WTC11 (cell line): ENCODE results near the gene AKT1. TPM values are rescaled to one million over a fixed set of nuclear protein-coding genes. Genes with fewer than 3 reads are reported as not detected.

Experiments used
- ATAC-seq: fragments of 200-7000 bp; cut with Tn5 transposase; 2 replicates; pipeline ENCODE4 v1.10.0; 2021; ENCODE audit warnings: mild to moderate bottlenecking, moderate library complexity
- CTCF ChIA-PET: fragments of 300-600 bp; sonication (Branson Sonifier 250); formaldehyde crosslinking; loops from one replicate; lab custom pipeline; 2021; ENCODE audit warnings: antibody characterized with exemption; lab: Charles Lee
- POLR2A ChIA-PET: fragments of 350-600 bp; sonication (Branson Sonifier 250); formaldehyde crosslinking; loops from one replicate; lab custom pipeline; 2021; ENCODE audit warnings: antibody characterized with exemption; lab: Charles Lee
- DNase-seq: peaks from one replicate; pipeline ENCODE4 v3.0.0; 2021; ENCODE audit warnings: low spot score
- H3K27ac Mint-ChIP-seq: 2 replicates; pipeline ENCODE4 v1.8.0; 2021; ENCODE audit warnings: mixed read lengths
- H3K27me3 Mint-ChIP-seq: 2 replicates; pipeline ENCODE4 v1.8.0; 2021; ENCODE audit warnings: low read depth, mild to moderate bottlenecking, moderate library complexity, mixed read lengths
- H3K36me3 Mint-ChIP-seq: 2 replicates; pipeline ENCODE4 v1.8.0; 2021; ENCODE audit warnings: mixed read lengths
- H3K4me1 Mint-ChIP-seq: 2 replicates; pipeline ENCODE4 v1.8.0; 2022; ENCODE audit warnings: mixed read lengths
- H3K4me3 Mint-ChIP-seq: 2 replicates; pipeline ENCODE4 v1.8.0; 2021; ENCODE audit warnings: mild to moderate bottlenecking, moderate library complexity, mixed read lengths
- H3K9me3 Mint-ChIP-seq: 2 replicates; pipeline ENCODE4 v1.8.0; 2021; ENCODE audit warnings: mixed read lengths
- ATF3 ChIP-seq: sonication (generic); formaldehyde crosslinking; conservative IDR thresholded peaks from 2 replicates; pipeline ENCODE4 v1.8.1; 2022; ENCODE audit warnings: mild to moderate bottlenecking, missing genetic modification reagents
- CREB1 ChIP-seq: sonication (generic); formaldehyde crosslinking; IDR thresholded peaks from 2 replicates; pipeline ENCODE4 v1.8.0; 2023; ENCODE audit warnings: mild to moderate bottlenecking, missing genetic modification reagents
- ELF4 ChIP-seq: sonication (generic); formaldehyde crosslinking; IDR thresholded peaks from 2 replicates; pipeline ENCODE4 v1.8.1; 2022; ENCODE audit warnings: low read depth, mild to moderate bottlenecking, moderate library complexity, missing genetic modification reagents
- ERG ChIP-seq: fragments of 250-450 bp; sonication (Bioruptor Pico); IDR thresholded peaks from 2 replicates; pipeline ENCODE4 v1.8.0; 2021; ENCODE audit warnings: mild to moderate bottlenecking
- ETV6 ChIP-seq: sonication (generic); formaldehyde crosslinking; IDR thresholded peaks from 2 replicates; pipeline ENCODE4 v1.8.1; 2022; ENCODE audit warnings: mild to moderate bottlenecking, missing genetic modification reagents
- GRHL2 ChIP-seq: fragments of 250-450 bp; sonication (Bioruptor Pico); IDR thresholded peaks from 2 replicates; pipeline ENCODE4 v1.8.0; 2022; ENCODE audit warnings: mild to moderate bottlenecking, moderate library complexity; ENCODE audit not compliant: insufficient replicate concordance, severe bottlenecking
- IRF1 ChIP-seq: sonication (generic); formaldehyde crosslinking; IDR thresholded peaks from 2 replicates; pipeline ENCODE4 v1.8.0; 2023; ENCODE audit warnings: missing genetic modification reagents
- NR2C2 ChIP-seq: sonication (generic); formaldehyde crosslinking; IDR thresholded peaks from 2 replicates; pipeline ENCODE4 v1.8.0; 2022; ENCODE audit warnings: mild to moderate bottlenecking, missing genetic modification reagents
- RELA ChIP-seq: sonication (generic); formaldehyde crosslinking; IDR thresholded peaks from 2 replicates; pipeline ENCODE4 v1.8.1; 2022; ENCODE audit warnings: missing genetic modification reagents, mild to moderate bottlenecking, borderline replicate concordance
- SMAD4 ChIP-seq: sonication (generic); formaldehyde crosslinking; IDR thresholded peaks from 2 replicates; pipeline ENCODE4 v1.8.0; 2022; ENCODE audit warnings: mild to moderate bottlenecking, missing genetic modification reagents
- ZNF138 ChIP-seq: sonication (generic); formaldehyde crosslinking; conservative IDR thresholded peaks from 2 replicates; pipeline ENCODE4 v1.8.1; 2022; ENCODE audit warnings: mild to moderate bottlenecking, moderate library complexity, missing genetic modification reagents
- ZNF232 ChIP-seq: sonication (generic); formaldehyde crosslinking; IDR thresholded peaks from 2 replicates; pipeline ENCODE4 v1.8.0; 2022; ENCODE audit warnings: mild to moderate bottlenecking, missing genetic modification reagents
- ZNF425 ChIP-seq: fragments of 250-450 bp; sonication (Bioruptor Pico); conservative IDR thresholded peaks from 2 replicates; pipeline ENCODE4 v1.9.0; 2021; ENCODE audit warnings: mild to moderate bottlenecking
- ZNF671 ChIP-seq: fragments of 250-450 bp; sonication (Bioruptor Pico); IDR thresholded peaks from 2 replicates; pipeline ENCODE4 v1.8.0; 2021; ENCODE audit warnings: mild to moderate bottlenecking
- total RNA-seq: library from RNA; stranded (reverse); gene quantifications from 3 replicates; pipeline ENCODE4 v1.2.3, GENCODE V29; 2021
- TF ChIP-seq, protein P1 (sequence below): fragments of 250-450 bp; sonication (Bioruptor Pico); IDR thresholded peaks from 2 replicates; pipeline ENCODE4 v1.9.0; 2021; ENCODE audit warnings: mild to moderate bottlenecking
- TF ChIP-seq, protein P2 (sequence below): sonication (generic); formaldehyde crosslinking; IDR thresholded peaks from 2 replicates; pipeline ENCODE4 v1.8.1; 2023; ENCODE audit warnings: mild to moderate bottlenecking, missing genetic modification reagents, moderate library complexity
- TF ChIP-seq, protein P3 (sequence below): fragments of 250-450 bp; sonication (Bioruptor Pico); IDR thresholded peaks from 2 replicates; pipeline ENCODE4 v1.9.0; 2021; ENCODE audit warnings: moderate library complexity, mild to moderate bottlenecking, inconsistent platforms, borderline replicate concordance
- TF ChIP-seq, protein P4 (sequence below): sonication (generic); formaldehyde crosslinking; IDR thresholded peaks from 2 replicates; pipeline ENCODE4 v1.8.0; 2023; ENCODE audit warnings: missing genetic modification reagents, mild to moderate bottlenecking, borderline replicate concordance

Gene AKT1
- total RNA-seq, 1 experiment from 2014 or later = 121 TPM

DNA sequence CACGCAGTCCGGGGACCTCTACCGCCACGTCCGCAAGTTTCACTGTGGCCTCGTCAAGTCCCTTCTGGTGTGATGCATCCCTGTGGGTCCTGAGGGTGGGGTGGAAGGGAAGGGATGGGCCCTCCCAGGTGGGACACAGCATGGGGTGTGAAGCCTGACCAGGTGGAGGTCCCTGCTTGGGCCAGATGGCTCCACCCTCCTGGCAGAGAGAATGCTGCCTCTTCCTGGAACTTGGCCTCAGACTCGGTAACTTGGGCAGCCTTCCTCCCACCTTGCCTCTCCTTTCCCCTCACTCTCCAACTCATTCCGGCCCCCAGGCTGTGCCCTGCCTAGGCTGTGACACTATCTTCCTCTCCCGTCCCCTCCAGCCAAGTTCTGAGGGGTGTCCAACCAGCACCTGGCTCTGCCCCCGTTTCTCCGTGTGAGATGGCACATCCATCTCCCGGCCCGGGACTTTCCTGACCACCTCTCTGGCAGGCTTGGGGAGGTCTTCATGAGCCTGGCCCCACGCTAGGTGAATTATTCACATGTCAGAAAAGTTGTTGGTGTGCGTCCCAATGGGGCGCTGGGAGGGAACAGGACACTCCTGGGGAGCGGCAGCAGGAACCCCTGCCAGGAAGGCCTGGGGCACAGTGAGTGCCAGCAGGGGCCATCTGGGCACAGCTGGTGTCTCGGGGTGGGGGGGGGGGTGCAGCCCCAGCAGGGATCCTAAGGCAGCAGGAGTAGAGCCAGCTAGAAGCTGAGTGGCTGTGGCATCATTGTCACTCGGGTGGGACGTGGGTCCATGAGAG is 7.0 kb upstream of the AKT1 start (continued):
- TF ChIP-seq, protein P1, sequence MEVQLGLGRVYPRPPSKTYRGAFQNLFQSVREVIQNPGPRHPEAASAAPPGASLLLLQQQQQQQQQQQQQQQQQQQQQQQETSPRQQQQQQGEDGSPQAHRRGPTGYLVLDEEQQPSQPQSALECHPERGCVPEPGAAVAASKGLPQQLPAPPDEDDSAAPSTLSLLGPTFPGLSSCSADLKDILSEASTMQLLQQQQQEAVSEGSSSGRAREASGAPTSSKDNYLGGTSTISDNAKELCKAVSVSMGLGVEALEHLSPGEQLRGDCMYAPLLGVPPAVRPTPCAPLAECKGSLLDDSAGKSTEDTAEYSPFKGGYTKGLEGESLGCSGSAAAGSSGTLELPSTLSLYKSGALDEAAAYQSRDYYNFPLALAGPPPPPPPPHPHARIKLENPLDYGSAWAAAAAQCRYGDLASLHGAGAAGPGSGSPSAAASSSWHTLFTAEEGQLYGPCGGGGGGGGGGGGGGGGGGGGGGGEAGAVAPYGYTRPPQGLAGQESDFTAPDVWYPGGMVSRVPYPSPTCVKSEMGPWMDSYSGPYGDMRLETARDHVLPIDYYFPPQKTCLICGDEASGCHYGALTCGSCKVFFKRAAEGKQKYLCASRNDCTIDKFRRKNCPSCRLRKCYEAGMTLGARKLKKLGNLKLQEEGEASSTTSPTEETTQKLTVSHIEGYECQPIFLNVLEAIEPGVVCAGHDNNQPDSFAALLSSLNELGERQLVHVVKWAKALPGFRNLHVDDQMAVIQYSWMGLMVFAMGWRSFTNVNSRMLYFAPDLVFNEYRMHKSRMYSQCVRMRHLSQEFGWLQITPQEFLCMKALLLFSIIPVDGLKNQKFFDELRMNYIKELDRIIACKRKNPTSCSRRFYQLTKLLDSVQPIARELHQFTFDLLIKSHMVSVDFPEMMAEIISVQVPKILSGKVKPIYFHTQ = no peak
- TF ChIP-seq ELF4 (CRISPR knock-in tag) (no peak), CREB1 (no peak), ATF3 (CRISPR knock-in tag) (no peak), ZNF232 (CRISPR knock-in tag) (no peak)

DNA sequence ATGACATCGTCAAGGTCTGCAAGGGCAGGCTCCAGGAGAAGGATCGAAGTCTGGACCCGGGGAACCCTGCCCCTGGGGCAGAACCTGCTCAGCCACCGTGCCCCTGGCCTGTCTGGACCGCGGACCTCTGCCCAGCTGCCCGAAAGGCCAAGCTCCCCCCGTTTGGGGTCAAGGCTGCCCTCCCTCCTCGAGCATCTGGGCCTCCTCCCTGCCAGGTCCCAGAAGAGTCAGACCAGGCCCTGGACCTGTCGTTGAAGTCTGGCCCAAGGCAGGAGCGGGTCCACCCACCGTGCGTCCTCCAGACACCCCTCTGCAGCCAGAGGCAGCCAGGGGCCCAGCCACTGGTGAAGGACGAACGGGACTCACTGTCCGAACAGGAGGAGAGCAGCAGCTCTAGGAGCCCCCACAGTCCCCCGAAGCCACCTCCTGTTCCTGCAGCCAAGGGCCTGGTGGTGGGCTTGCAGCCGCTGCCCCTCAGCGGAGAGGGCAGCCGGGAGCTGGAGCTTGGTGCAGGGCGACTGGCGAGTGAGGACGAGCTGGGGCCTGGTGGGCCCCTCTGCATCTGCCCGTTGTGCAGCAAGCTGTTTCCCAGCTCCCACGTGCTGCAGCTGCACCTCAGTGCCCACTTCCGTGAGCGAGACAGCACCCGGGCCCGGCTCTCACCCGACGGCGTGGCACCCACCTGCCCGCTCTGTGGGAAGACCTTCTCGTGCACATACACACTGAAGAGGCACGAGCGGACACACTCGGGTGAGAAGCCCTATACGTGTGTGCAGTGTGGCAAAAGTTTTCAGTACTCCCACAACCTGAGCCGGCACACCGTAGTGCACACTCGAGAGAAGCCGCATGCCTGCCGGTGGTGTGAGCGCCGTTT is 6.2 kb upstream of the AKT1 start:
- H3K27ac Mint-ChIP-seq = no peak overlapping the region
- CTCF ChIA-PET = interaction anchor here (0.6 to 3.0 kb wide), 8 partner anchors 19 to 166 kb away, joined by 3 to 18 read pairs (median 5); partner anchors contain the start of gene CEP170B

More for the DNA sequence above, 6.2 kb upstream of the AKT1 start:
- no peaks in the 10 kb centered on the region for H3K36me3 Mint-ChIP-seq
- TF ChIP-seq ERG (CRISPR knock-in tag) (no peak), ETV6 (CRISPR knock-in tag) (no peak), ZNF671 (CRISPR knock-in tag) (no peak), RELA (CRISPR knock-in tag) (no peak), IRF1 (CRISPR knock-in tag) (no peak), ELF4 (CRISPR knock-in tag) (no peak), GRHL2 (CRISPR knock-in tag) (no peak), ZNF425 (CRISPR knock-in tag) (no peak), SMAD4 (peak; percentile 4; the same call in 1 of the 2 replicates), NR2C2 (CRISPR knock-in tag) (no peak), ZNF138 (CRISPR knock-in tag) (no peak)
- TF ChIP-seq, protein P2, sequence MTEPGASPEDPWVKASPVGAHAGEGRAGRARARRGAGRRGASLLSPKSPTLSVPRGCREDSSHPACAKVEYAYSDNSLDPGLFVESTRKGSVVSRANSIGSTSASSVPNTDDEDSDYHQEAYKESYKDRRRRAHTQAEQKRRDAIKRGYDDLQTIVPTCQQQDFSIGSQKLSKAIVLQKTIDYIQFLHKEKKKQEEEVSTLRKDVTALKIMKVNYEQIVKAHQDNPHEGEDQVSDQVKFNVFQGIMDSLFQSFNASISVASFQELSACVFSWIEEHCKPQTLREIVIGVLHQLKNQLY (CRISPR knock-in tag) = no peak
- TF ChIP-seq, protein P3, sequence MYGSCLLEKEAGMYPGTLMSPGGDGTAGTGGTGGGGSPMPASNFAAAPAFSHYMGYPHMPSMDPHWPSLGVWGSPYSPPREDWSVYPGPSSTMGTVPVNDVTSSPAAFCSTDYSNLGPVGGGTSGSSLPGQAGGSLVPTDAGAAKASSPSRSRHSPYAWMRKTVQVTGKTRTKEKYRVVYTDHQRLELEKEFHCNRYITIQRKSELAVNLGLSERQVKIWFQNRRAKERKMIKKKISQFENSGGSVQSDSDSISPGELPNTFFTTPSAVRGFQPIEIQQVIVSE (CRISPR knock-in tag) = no peak
- TF ChIP-seq, protein P4, sequence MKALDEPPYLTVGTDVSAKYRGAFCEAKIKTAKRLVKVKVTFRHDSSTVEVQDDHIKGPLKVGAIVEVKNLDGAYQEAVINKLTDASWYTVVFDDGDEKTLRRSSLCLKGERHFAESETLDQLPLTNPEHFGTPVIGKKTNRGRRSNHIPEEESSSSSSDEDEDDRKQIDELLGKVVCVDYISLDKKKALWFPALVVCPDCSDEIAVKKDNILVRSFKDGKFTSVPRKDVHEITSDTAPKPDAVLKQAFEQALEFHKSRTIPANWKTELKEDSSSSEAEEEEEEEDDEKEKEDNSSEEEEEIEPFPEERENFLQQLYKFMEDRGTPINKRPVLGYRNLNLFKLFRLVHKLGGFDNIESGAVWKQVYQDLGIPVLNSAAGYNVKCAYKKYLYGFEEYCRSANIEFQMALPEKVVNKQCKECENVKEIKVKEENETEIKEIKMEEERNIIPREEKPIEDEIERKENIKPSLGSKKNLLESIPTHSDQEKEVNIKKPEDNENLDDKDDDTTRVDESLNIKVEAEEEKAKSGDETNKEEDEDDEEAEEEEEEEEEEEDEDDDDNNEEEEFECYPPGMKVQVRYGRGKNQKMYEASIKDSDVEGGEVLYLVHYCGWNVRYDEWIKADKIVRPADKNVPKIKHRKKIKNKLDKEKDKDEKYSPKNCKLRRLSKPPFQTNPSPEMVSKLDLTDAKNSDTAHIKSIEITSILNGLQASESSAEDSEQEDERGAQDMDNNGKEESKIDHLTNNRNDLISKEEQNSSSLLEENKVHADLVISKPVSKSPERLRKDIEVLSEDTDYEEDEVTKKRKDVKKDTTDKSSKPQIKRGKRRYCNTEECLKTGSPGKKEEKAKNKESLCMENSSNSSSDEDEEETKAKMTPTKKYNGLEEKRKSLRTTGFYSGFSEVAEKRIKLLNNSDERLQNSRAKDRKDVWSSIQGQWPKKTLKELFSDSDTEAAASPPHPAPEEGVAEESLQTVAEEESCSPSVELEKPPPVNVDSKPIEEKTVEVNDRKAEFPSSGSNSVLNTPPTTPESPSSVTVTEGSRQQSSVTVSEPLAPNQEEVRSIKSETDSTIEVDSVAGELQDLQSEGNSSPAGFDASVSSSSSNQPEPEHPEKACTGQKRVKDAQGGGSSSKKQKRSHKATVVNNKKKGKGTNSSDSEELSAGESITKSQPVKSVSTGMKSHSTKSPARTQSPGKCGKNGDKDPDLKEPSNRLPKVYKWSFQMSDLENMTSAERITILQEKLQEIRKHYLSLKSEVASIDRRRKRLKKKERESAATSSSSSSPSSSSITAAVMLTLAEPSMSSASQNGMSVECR (CRISPR knock-in tag) = 0 out of 2 replicates have a peak, but pooled peaks have one; percentile 43
- TF ChIP-seq, all 79 proteins: peak for 2
- Mint-ChIP-seq H3K9me3 (peaks cover 6% of the 10 kb centered on the region), H3K4me3 (peak overlapping the region; percentile 83), H3K27me3 (peaks cover 55% of the 10 kb centered on the region), H3K4me1 (peaks cover 24% of the 10 kb centered on the region)
- ATAC-seq = no peak
- POLR2A ChIA-PET = interaction anchor here (0.8 to 1.2 kb wide), 3 partner anchors 33 to 123 kb away, joined by 3 to 4 read pairs (median 3); partner anchors contain the start of gene SIVA1
- DNase-seq = no peak
